Keratinocyte (primary cell): ENCODE measurements around the gene CLCN3. TPM values are rescaled to one million over a fixed set of nuclear protein-coding genes. Genes with fewer than 3 reads are reported as not detected.

Experiments used
- DNase-seq: peaks from one replicate; pipeline ENCODE4 v3.0.0-alpha.2; 2011; ENCODE audit warnings: low read depth, missing footprints, low spot score
- FAIRE-seq: peaks from 2 replicates; lab custom pipeline; 2011; peaks lifted over from hg19 to GRCh38; lab: Jason Lieb, UNC
- H2AFZ ChIP-seq: 2 replicates; pipeline ENCODE4 v1.6.0; 2012; ENCODE audit warnings: low read length, control low read depth, inconsistent platforms; ENCODE audit not compliant: control insufficient read depth
- H3K27ac ChIP-seq: 2 replicates; pipeline ENCODE4 v1.5.1; 2011; ENCODE audit warnings: low read length; ENCODE audit not compliant: control insufficient read depth, insufficient read depth
- H3K27me3 ChIP-seq: 3 replicates; pipeline ENCODE4 v1.6.0; 2011; ENCODE audit warnings: low read length; ENCODE audit not compliant: control insufficient read depth, insufficient read depth; ENCODE audit errors: extremely low read depth
- H3K36me3 ChIP-seq, 2 experiments: 2 replicates in 1 of 2; 3 replicates in 1 of 2; pipeline ENCODE4 v1.5.1; 2011; ENCODE audit warnings: low read length in 2 of 2, mild to moderate bottlenecking in 1 of 2; ENCODE audit not compliant: control insufficient read depth in 2 of 2, insufficient read depth in 2 of 2; ENCODE audit errors: extremely low read depth in 1 of 2
- H3K4me1 ChIP-seq: 3 replicates; pipeline ENCODE4 v1.5.1; 2011; ENCODE audit warnings: low read length; ENCODE audit not compliant: control insufficient read depth, insufficient read depth; ENCODE audit errors: extremely low read depth
- H3K4me2 ChIP-seq: 3 replicates; pipeline ENCODE4 v1.6.0; 2011; ENCODE audit warnings: low read depth, low read length; ENCODE audit not compliant: control insufficient read depth, insufficient read depth; ENCODE audit errors: extremely low read depth
- H3K4me3 ChIP-seq, 3 experiments: fragments of 200-600 bp in 1 of 3; sonication (generic) in 1 of 3; 2 replicates in 2 of 3; 3 replicates in 1 of 3; pipeline ENCODE4 v1.5.1; 2011 to 2016; ENCODE audit warnings: low read length in 3 of 3, mild to moderate bottlenecking in 3 of 3, control low read depth in 2 of 3, inconsistent platforms in 1 of 3, low read depth in 1 of 3, mixed read lengths in 1 of 3, mixed run types in 1 of 3, moderate library complexity in 1 of 3; ENCODE audit not compliant: control insufficient read depth in 2 of 3, insufficient read depth in 2 of 3; ENCODE audit errors: extremely low read depth in 1 of 3
- H3K79me2 ChIP-seq: 2 replicates; pipeline ENCODE4 v1.6.0; 2012; ENCODE audit warnings: low read length; ENCODE audit not compliant: control insufficient read depth, insufficient read depth
- H3K9ac ChIP-seq: 3 replicates; pipeline ENCODE4 v1.6.0; 2011; ENCODE audit warnings: low read length; ENCODE audit not compliant: control insufficient read depth, insufficient read depth; ENCODE audit errors: extremely low read depth
- H3K9me1 ChIP-seq: 3 replicates; pipeline ENCODE4 v1.6.0; 2011; ENCODE audit warnings: low read length; ENCODE audit not compliant: control insufficient read depth, insufficient read depth; ENCODE audit errors: extremely low read depth
- H3K9me3 ChIP-seq: 2 replicates; pipeline ENCODE4 v1.5.1; 2012; ENCODE audit warnings: low read depth, low read length; ENCODE audit not compliant: control insufficient read depth
- H4K20me1 ChIP-seq: 3 replicates; pipeline ENCODE4 v1.6.0; 2011; ENCODE audit warnings: low read length; ENCODE audit not compliant: control insufficient read depth, insufficient read depth; ENCODE audit errors: extremely low read depth
- CTCF ChIP-seq, 3 experiments: IDR thresholded peaks in 1 of 3; conservative IDR thresholded peaks in 1 of 3; optimal IDR thresholded peaks in 1 of 3; 2 replicates in 2 of 3; 3 replicates in 1 of 3; pipeline versions ENCODE3 to v1.5.1; 2011; ENCODE audit warnings: low read length in 3 of 3, mild to moderate bottlenecking in 3 of 3, moderate library complexity in 2 of 3, control low read depth in 1 of 3, inconsistent platforms in 1 of 3; ENCODE audit not compliant: insufficient read depth in 2 of 3; ENCODE audit errors: extremely low read depth in 1 of 3
- EZH2 ChIP-seq: IDR thresholded peaks from one replicate; pipeline ENCODE4 v1.6.1; 2012; ENCODE audit warnings: inconsistent platforms, mild to moderate bottlenecking, low read length, moderate library complexity
- dilution Hi-C: fragments of 300-500 bp; cut with MboI; formaldehyde crosslinking; loops from one replicate; pipeline ENCODE4 v1.7.0; 2020; ENCODE audit warnings: low sequenced_read_pairs; ENCODE audit not compliant: extremely low pct_ligation_motif_present
- polyA plus RNA-seq, 5 experiments: library from polyadenylated mRNA; depleted of rRNA in 3 of 5; stranded (reverse) in 3 of 5; stranded (forward) in 1 of 5; unstranded in 1 of 5; fragments of >200 nt; gene quantifications; 1 replicate in 1 of 5; 2 replicates in 3 of 5; 3 replicates in 1 of 5; pipeline versions ENCODE4 v1.2.1 to v1.2.3, GENCODE V29; 2011 to 2012; ENCODE audit warnings: missing spikeins in 2 of 5, low read depth in 1 of 5, low replicate concordance in 1 of 5

Gene CLCN3
- polyA plus RNA-seq, 1 donor (not counting 4 experiments of a cell fraction or from before 2014, with no cell fraction given), result 34.2 TPM

- H3K4me1 ChIP-seq, result peaks cover 5% of the 10 kb centered on the region
- no peaks in the 10 kb centered on the region for H3K79me2 ChIP-seq
- H3K9ac ChIP-seq, result no peak overlapping the region
- no peaks in the 10 kb centered on the region for H3K27me3 ChIP-seq
- DNase-seq, result no peak
- no peak overlapping the region for H2AFZ ChIP-seq
- dilution Hi-C loops, result no loop called here
- H3K4me3 ChIP-seq, result no peak overlapping the region
- no peak overlapping the region for H3K4me2 ChIP-seq
- H3K27ac ChIP-seq, result no peak overlapping the region
- H3K9me3 ChIP-seq, result no peaks in the 10 kb centered on the region
- H3K9me1 ChIP-seq, result no peaks in the 10 kb centered on the region
- no peak for FAIRE-seq
- no peaks in the 10 kb centered on the region for H3K36me3 ChIP-seq
- TF ChIP-seq EZH2 (no peak), CTCF (optimal IDR thresholded peaks at IDR 0.05 in 1 of 3, IDR thresholded peaks at IDR 0.05 in 1 of 3, conservative IDR thresholded peaks at IDR 0.05 in 1 of 3; ENCODE audit: extremely low read depth in 1 of 3, insufficient read depth in 2 of 3, low read length in 3 of 3) (no peak)
- H4K20me1 ChIP-seq, result no peaks in the 10 kb centered on the region
These were observed 141.5 kb downstream of the CLCN3 start for GRCh38 chr4:169761846-169762245.

- Histone ChIP-seq H3K9me1 (no peaks in the 10 kb centered on the region), H3K27me3 (no peaks in the 10 kb centered on the region), H3K27ac (no peak overlapping the region), H3K9ac (no peak overlapping the region), H3K4me1 (no peaks in the 10 kb centered on the region), H2AFZ (no peak overlapping the region), H3K36me3 (no peaks in the 10 kb centered on the region), H3K9me3 (no peaks in the 10 kb centered on the region), H4K20me1 (no peaks in the 10 kb centered on the region), H3K79me2 (no peaks in the 10 kb centered on the region), H3K4me2 (no peak overlapping the region), H3K4me3 (no peak overlapping the region)
- FAIRE-seq (no peak), DNase-seq (no peak)
- dilution Hi-C loops, result no loop called here
- no peak for TF ChIP-seq CTCF (optimal IDR thresholded peaks at IDR 0.05 in 1 of 3, IDR thresholded peaks at IDR 0.05 in 1 of 3, conservative IDR thresholded peaks at IDR 0.05 in 1 of 3; ENCODE audit: extremely low read depth in 1 of 3, insufficient read depth in 2 of 3, low read length in 3 of 3)
- no peak for TF ChIP-seq EZH2
These were observed 145.5 kb downstream of the CLCN3 start for GRCh38 chr4:169765835-169766234.
